Endothelial cell (in vitro differentiated cells): ENCODE measurements around the gene USP40. TPM values are rescaled to one million over a fixed set of nuclear protein-coding genes. Genes with fewer than 3 reads are reported as not detected.

Experiments used
- DNase-seq: peaks from one replicate; pipeline ENCODE4 v3.0.0; 2021; ENCODE audit warnings: low spot score
- H3K27ac Mint-ChIP-seq: one replicate; pipeline ENCODE4 v1.8.0; 2021; ENCODE audit warnings: mixed read lengths, inconsistent platforms; ENCODE audit not compliant: unreplicated experiment
- H3K27me3 Mint-ChIP-seq: one replicate; pipeline ENCODE4 v1.8.0; 2021; ENCODE audit warnings: mild to moderate bottlenecking, moderate library complexity, mixed read lengths, inconsistent platforms; ENCODE audit not compliant: unreplicated experiment
- H3K36me3 Mint-ChIP-seq: one replicate; pipeline ENCODE4 v1.8.0; 2021; ENCODE audit warnings: mild to moderate bottlenecking, low read depth, mixed read lengths, inconsistent platforms; ENCODE audit not compliant: unreplicated experiment
- H3K4me1 Mint-ChIP-seq: one replicate; pipeline ENCODE4 v1.8.0; 2021; ENCODE audit warnings: mild to moderate bottlenecking, mixed read lengths, inconsistent platforms; ENCODE audit not compliant: unreplicated experiment
- H3K4me3 Mint-ChIP-seq: one replicate; pipeline ENCODE4 v1.8.0; 2021; ENCODE audit warnings: mild to moderate bottlenecking, mixed read lengths, inconsistent platforms; ENCODE audit not compliant: unreplicated experiment
- H3K9me3 Mint-ChIP-seq: one replicate; pipeline ENCODE4 v1.8.0; 2021; ENCODE audit warnings: mixed read lengths, inconsistent platforms; ENCODE audit not compliant: unreplicated experiment
- CTCF ChIP-seq: fragments of 200-600 bp; sonication (generic); IDR thresholded peaks from one replicate; pipeline ENCODE4 v1.5.0; 2021; ENCODE audit warnings: antibody characterized with exemption; ENCODE audit not compliant: unreplicated experiment
- total RNA-seq: library from RNA; stranded (reverse); fragmentation: NEBNext Ultra II Directional; extraction: Animal tissue kit (Norgen Biotek cat#: 25700); gene quantifications from one replicate; pipeline ENCODE4 v1.2.1, GENCODE V29; 2021; ENCODE audit not compliant: unreplicated experiment

The USP40 gene
- total RNA-seq, 1 donor from 2014 or later: 23.6 TPM

GRCh38 chr2:233556881-233557736 lies 9.5 kb downstream of the USP40 start:
- H3K9me3 Mint-ChIP-seq: no peaks in the 10 kb centered on the region
- H3K27ac Mint-ChIP-seq: no peak overlapping the region
- DNase-seq: no peak
- H3K36me3 Mint-ChIP-seq: no peaks in the 10 kb centered on the region
- H3K27me3 Mint-ChIP-seq: no peaks in the 10 kb centered on the region
- peaks cover 7% of the 10 kb centered on the region for H3K4me1 Mint-ChIP-seq
- no peak overlapping the region for H3K4me3 Mint-ChIP-seq
- TF ChIP-seq CTCF: no peak

GRCh38 chr2:233553366-233553765 lies 13.2 kb downstream of the USP40 start:
- H3K27me3 Mint-ChIP-seq: no peaks in the 10 kb centered on the region
- no peaks in the 10 kb centered on the region for H3K9me3 Mint-ChIP-seq
- peaks cover 7% of the 10 kb centered on the region for H3K4me1 Mint-ChIP-seq
- H3K36me3 Mint-ChIP-seq: no peaks in the 10 kb centered on the region
- no peak overlapping the region for H3K4me3 Mint-ChIP-seq
- no peak for DNase-seq
- TF ChIP-seq CTCF: no peak
- H3K27ac Mint-ChIP-seq: no peak overlapping the region

GRCh38 chr2:233551491-233551890 lies 15.1 kb downstream of the USP40 start:
- no peak for TF ChIP-seq CTCF
- no peak for DNase-seq
- Mint-ChIP-seq H3K4me1 (no peaks in the 10 kb centered on the region), H3K27ac (no peak overlapping the region), H3K4me3 (no peak overlapping the region), H3K36me3 (no peaks in the 10 kb centered on the region), H3K27me3 (no peaks in the 10 kb centered on the region), H3K9me3 (no peaks in the 10 kb centered on the region)

GRCh38 chr2:233546774-233547173 lies 19.8 kb downstream of the USP40 start:
- no peak for TF ChIP-seq CTCF
- no peak overlapping the region for H3K27ac Mint-ChIP-seq
- H3K9me3 Mint-ChIP-seq: no peaks in the 10 kb centered on the region
- no peak overlapping the region for H3K4me3 Mint-ChIP-seq
- DNase-seq: no peak
- H3K36me3 Mint-ChIP-seq: no peaks in the 10 kb centered on the region
- peaks cover 2% of the 10 kb centered on the region for H3K27me3 Mint-ChIP-seq
- no peaks in the 10 kb centered on the region for H3K4me1 Mint-ChIP-seq

GRCh38 chr2:233546101-233546500 lies 20.5 kb downstream of the USP40 start:
- H3K27me3 Mint-ChIP-seq: peaks cover 2% of the 10 kb centered on the region
- no peak for DNase-seq
- H3K4me1 Mint-ChIP-seq: no peaks in the 10 kb centered on the region
- H3K36me3 Mint-ChIP-seq: no peaks in the 10 kb centered on the region
- H3K4me3 Mint-ChIP-seq: no peak overlapping the region
- TF ChIP-seq CTCF: no peak
- H3K27ac Mint-ChIP-seq: no peak overlapping the region
- H3K9me3 Mint-ChIP-seq: no peaks in the 10 kb centered on the region
